Cardiac muscle cell (in vitro differentiated cells and primary cell): ENCODE results near the gene TNN. TPM values are rescaled to one million over a fixed set of nuclear protein-coding genes. Genes with fewer than 3 reads are reported as not detected.

Source experiments
- DNase-seq, 2 donors: peaks; one replicate each; pipeline versions ENCODE4 v3.0.0 to v3.0.0-alpha.2; 2010 to 2017; ENCODE audit warnings: low read depth in 1 of 2, low spot score in 1 of 2
- H3K27ac ChIP-seq: fragments of 200-600 bp; sonication (generic); 2 replicates; pipeline ENCODE4 v1.5.1; 2016
- H3K27me3 ChIP-seq: fragments of 200-600 bp; sonication (generic); 2 replicates; pipeline ENCODE4 v1.6.0; 2016; ENCODE audit warnings: control low read depth
- H3K36me3 ChIP-seq: fragments of 200-600 bp; sonication (generic); 2 replicates; pipeline ENCODE4 v1.5.1; 2016; ENCODE audit warnings: control low read depth
- H3K4me1 ChIP-seq: fragments of 200-600 bp; sonication (generic); 2 replicates; pipeline ENCODE4 v1.8.1; 2017; ENCODE audit warnings: low read depth, mild to moderate bottlenecking, mixed run types
- H3K4me3 ChIP-seq: fragments of 200-600 bp; sonication (generic); 2 replicates; pipeline ENCODE4 v1.5.1; 2016; ENCODE audit warnings: mild to moderate bottlenecking
- H3K9me3 ChIP-seq: fragments of 200-600 bp; sonication (generic); 2 replicates; pipeline ENCODE4 v1.5.1; 2017; ENCODE audit warnings: low read depth, mild to moderate bottlenecking, control low read depth
- CTCF ChIP-seq: IDR thresholded peaks from 2 replicates; pipeline ENCODE4 v1.5.1; 2012; ENCODE audit warnings: low read depth, mild to moderate bottlenecking, low read length
- polyA plus RNA-seq: library from polyadenylated mRNA; unstranded; fragments of >200 nt; fragmentation: Nextera tagmentation; extraction: Ambion mirVana; gene quantifications from 2 replicates; pipeline ENCODE4 v1.2.1, GENCODE V29; 2016
- total RNA-seq: library from RNA; depleted of rRNA; stranded (reverse); fragments of >200 nt; gene quantifications from 2 replicates; pipeline ENCODE4 v1.2.3, GENCODE V29; 2016

TNN gene
- total and polyA plus RNA-seq, 2 experiments from 2014 or later, result not detected

GRCh38 chr1:175174309-175175102 lies 106.9 kb downstream of the TNN start:
- no peaks in the 10 kb centered on the region for H3K9me3 ChIP-seq
- no peak overlapping the region for H3K4me3 ChIP-seq
- no peaks in the 10 kb centered on the region for H3K36me3 ChIP-seq
- H3K27me3 ChIP-seq, result no peaks in the 10 kb centered on the region
- DNase-seq, result no peak
- H3K4me1 ChIP-seq, result no peaks in the 10 kb centered on the region
- H3K27ac ChIP-seq, result no peak overlapping the region
- TF ChIP-seq CTCF, result no peak

- H3K4me3 ChIP-seq, result no peak overlapping the region
- no peaks in the 10 kb centered on the region for H3K27me3 ChIP-seq
- no peak for TF ChIP-seq CTCF
Measured at GRCh38 chr1:175176246-175176645, 108.6 kb downstream of the TNN start.

GRCh38 chr1:175178056-175178455 lies 110.4 kb downstream of the TNN start:
- H3K4me3 ChIP-seq, result no peak overlapping the region

More at GRCh38 chr1:175176246-175176645, 108.6 kb downstream of the TNN start:
- DNase-seq, result no peak
- no peaks in the 10 kb centered on the region for H3K36me3 ChIP-seq
- no peaks in the 10 kb centered on the region for H3K4me1 ChIP-seq
- H3K27ac ChIP-seq, result no peak overlapping the region
- no peaks in the 10 kb centered on the region for H3K9me3 ChIP-seq

GRCh38 chr1:175178456-175178855 lies 110.8 kb downstream of the TNN start:
- Histone ChIP-seq H3K27ac (no peak overlapping the region), H3K4me1 (no peaks in the 10 kb centered on the region), H3K36me3 (no peaks in the 10 kb centered on the region), H3K27me3 (no peaks in the 10 kb centered on the region), H3K9me3 (no peaks in the 10 kb centered on the region), H3K4me3 (no peak overlapping the region)
- TF ChIP-seq CTCF, result no peak
- DNase-seq, result no peak

More at GRCh38 chr1:175178056-175178455, 110.4 kb downstream of the TNN start:
- Histone ChIP-seq H3K9me3 (no peaks in the 10 kb centered on the region), H3K27me3 (no peaks in the 10 kb centered on the region), H3K27ac (no peak overlapping the region), H3K36me3 (no peaks in the 10 kb centered on the region), H3K4me1 (no peaks in the 10 kb centered on the region)
- TF ChIP-seq CTCF, result no peak
- peak in 1 of 2 donors; percentile 33 for DNase-seq

GRCh38 chr1:175179837-175180590 lies 112.4 kb downstream of the TNN start:
- H3K36me3 ChIP-seq, result no peaks in the 10 kb centered on the region
- no peaks in the 10 kb centered on the region for H3K9me3 ChIP-seq
- no peak for TF ChIP-seq CTCF
- no peak for DNase-seq
- no peaks in the 10 kb centered on the region for H3K27me3 ChIP-seq
- H3K27ac ChIP-seq, result no peak overlapping the region
- H3K4me3 ChIP-seq, result no peak overlapping the region
- no peaks in the 10 kb centered on the region for H3K4me1 ChIP-seq
